PC-3 (cell line): Measurements from ENCODE around the gene CCDC178. TPM values are rescaled to one million over a fixed set of nuclear protein-coding genes. Genes with fewer than 3 reads are reported as not detected.

Experiments
- ATAC-seq: fragments of 200-7000 bp; cut with Tn5 transposase; 2 replicates; pipeline ENCODE4 v1.9.1; 2020; ENCODE audit warnings: mild to moderate bottlenecking, moderate library complexity
- BruUV-seq: library from RNA; stranded (reverse); fragments of 400-500 nt; replicated peaks from 2 replicates; lab custom pipeline; 2021; lab: Mats Ljungman, UMichigan
- CTCF ChIA-PET: fragments of 300-600 bp; sonication (Branson Sonifier 250); formaldehyde crosslinking; loops from one replicate; lab custom pipeline; 2022; ENCODE audit warnings: antibody characterized with exemption; lab: Charles Lee
- POLR2A ChIA-PET: fragments of 300-600 bp; sonication (Branson Sonifier 250); formaldehyde crosslinking; loops from one replicate; lab custom pipeline; 2022; ENCODE audit warnings: antibody characterized with exemption; ENCODE audit not compliant: unreplicated experiment; lab: Charles Lee
- DNase-seq: peaks from one replicate; pipeline ENCODE4 v3.0.0-alpha.2; 2015
- H2AFZ ChIP-seq: fragments of 300-600 bp; sonication (generic); 2 replicates; pipeline ENCODE4 v1.6.0; 2016; ENCODE audit warnings: antibody characterized with exemption, low read length
- H3F3A ChIP-seq: fragments of 300-600 bp; sonication (generic); one replicate; pipeline ENCODE4 v1.6.0; 2017; ENCODE audit warnings: antibody characterized with exemption, low read length, control low read depth, mild to moderate bottlenecking; ENCODE audit not compliant: unreplicated experiment
- H3K27ac ChIP-seq: fragments of 300-600 bp; sonication (generic); 2 replicates; pipeline ENCODE4 v1.5.1; 2016; ENCODE audit warnings: mild to moderate bottlenecking, low read length
- H3K27me3 ChIP-seq: fragments of 300-600 bp; sonication (generic); 2 replicates; pipeline ENCODE4 v1.6.1; 2016; ENCODE audit warnings: low read length, mixed read lengths
- H3K36me3 ChIP-seq: fragments of 300-600 bp; sonication (generic); 2 replicates; pipeline ENCODE4 v1.6.1; 2016; ENCODE audit warnings: low read depth, mixed run types, low read length, mixed read lengths
- H3K4me1 ChIP-seq: fragments of 300-600 bp; sonication (generic); 2 replicates; pipeline ENCODE4 v1.5.1; 2016; ENCODE audit warnings: low read length; ENCODE audit not compliant: insufficient read depth
- H3K4me2 ChIP-seq: fragments of 300-600 bp; sonication (generic); 2 replicates; pipeline ENCODE4 v1.6.0; 2016; ENCODE audit warnings: low read length
- H3K4me3 ChIP-seq: fragments of 300-600 bp; sonication (generic); 2 replicates; pipeline ENCODE4 v1.5.1; 2016; ENCODE audit warnings: mild to moderate bottlenecking, low read length, mixed read lengths
- H3K79me2 ChIP-seq: fragments of 300-600 bp; sonication (generic); 2 replicates; pipeline ENCODE4 v1.6.1; 2017; ENCODE audit warnings: low read length, mixed read lengths
- H3K9ac ChIP-seq: fragments of 300-600 bp; sonication (generic); 2 replicates; pipeline ENCODE4 v1.6.0; 2016; ENCODE audit warnings: mild to moderate bottlenecking, low read length
- H3K9me2 ChIP-seq: fragments of 300-600 bp; sonication (generic); replicated peaks from 2 replicates; pipeline ENCODE4 v1.6.1; 2016; ENCODE audit warnings: mixed run types, low read length, mixed read lengths
- H3K9me3 ChIP-seq: fragments of 300-600 bp; sonication (generic); 2 replicates; pipeline ENCODE4 v1.6.1; 2016; ENCODE audit warnings: low read length, mixed read lengths
- H4K20me1 ChIP-seq: fragments of 300-600 bp; sonication (generic); 2 replicates; pipeline ENCODE4 v1.6.1; 2016; ENCODE audit warnings: low read length, mixed read lengths
- CTCF ChIP-seq: fragments of 300-600 bp; sonication (generic); conservative IDR thresholded peaks from 2 replicates; pipeline ENCODE4 v1.5.1; 2017; ENCODE audit warnings: antibody characterized with exemption, low read depth, mild to moderate bottlenecking, low read length
- EZH2 ChIP-seq: fragments of 300-600 bp; sonication (generic); IDR thresholded peaks from one replicate; pipeline ENCODE4 v1.6.1; 2017; ENCODE audit warnings: antibody characterized with exemption, mild to moderate bottlenecking, low read length; ENCODE audit not compliant: unreplicated experiment
- EZH2phosphoT487 ChIP-seq: fragments of 300-600 bp; sonication (generic); IDR thresholded peaks from 2 replicates; pipeline ENCODE4 v1.6.1; 2018; ENCODE audit warnings: mild to moderate bottlenecking, antibody characterized with exemption, low read length, borderline replicate concordance
- intact Hi-C: fragments of 100-400 bp; cut with micrococcal nuclease; formaldehyde crosslinking; loops from 2 replicates; pipeline ENCODE4 v1.9.0; 2023
- total RNA-seq: library from RNA; depleted of rRNA; stranded (reverse); fragments of >200 nt; gene quantifications from 2 replicates; pipeline ENCODE4 v1.2.3, GENCODE V29; 2014

The CCDC178 gene
- total RNA-seq, 1 experiment from 2014 or later: not detected

GRCh38 chr18:33330711-33331110, 109.8 kb downstream of the CCDC178 start:
- DNase-seq (no peak), ATAC-seq (no peak)
- CTCF ChIA-PET: no interaction called here
- H3K79me2 ChIP-seq: no peaks in the 10 kb centered on the region
- TF ChIP-seq CTCF (no peak), EZH2 (no peak), EZH2phosphoT487 (no peak)
- no peaks in the 10 kb centered on the region for H3F3A ChIP-seq
- H3K27ac ChIP-seq: no peak overlapping the region
- H3K9ac ChIP-seq: no peak overlapping the region
- H3K4me2 ChIP-seq: no peak overlapping the region
- no peaks in the 10 kb centered on the region for H3K4me1 ChIP-seq
- H3K36me3 ChIP-seq: no peaks in the 10 kb centered on the region
- POLR2A ChIA-PET: no interaction called here
- BruUV-seq: no TSS peak
- intact Hi-C loops: no loop called here
- no peak overlapping the region for H2AFZ ChIP-seq
- H4K20me1 ChIP-seq: no peaks in the 10 kb centered on the region
- H3K4me3 ChIP-seq: no peak overlapping the region
- no peaks in the 10 kb centered on the region for H3K9me3 ChIP-seq
- H3K27me3 ChIP-seq: no peaks in the 10 kb centered on the region
- no peaks in the 10 kb centered on the region for H3K9me2 ChIP-seq

GRCh38 chr18:33326975-33327374, 113.5 kb downstream of the CCDC178 start:
- ChIA-PET CTCF (no interaction called here), POLR2A (no interaction called here)
- TF ChIP-seq EZH2 (no peak), CTCF (no peak)
- Histone ChIP-seq H3K27ac (no peak overlapping the region), H4K20me1 (no peaks in the 10 kb centered on the region), H3K9ac (no peak overlapping the region), H3K9me2 (no peaks in the 10 kb centered on the region), H3F3A (no peaks in the 10 kb centered on the region), H3K9me3 (no peaks in the 10 kb centered on the region), H2AFZ (no peak overlapping the region), H3K79me2 (no peaks in the 10 kb centered on the region), H3K4me3 (no peak overlapping the region), H3K4me2 (no peak overlapping the region), H3K36me3 (no peaks in the 10 kb centered on the region), H3K27me3 (no peaks in the 10 kb centered on the region), H3K4me1 (no peaks in the 10 kb centered on the region)
- intact Hi-C loops: no loop called here
- no peak for ATAC-seq
- BruUV-seq: no TSS peak
- DNase-seq: no peak

- H3K9ac ChIP-seq: no peak overlapping the region
- no TSS peak for BruUV-seq
- H3K27me3 ChIP-seq: no peaks in the 10 kb centered on the region
- no peak for ATAC-seq
- TF ChIP-seq CTCF: no peak
- no peak for TF ChIP-seq EZH2phosphoT487
- no peak for TF ChIP-seq EZH2
- no peak overlapping the region for H3K4me3 ChIP-seq
- H3K79me2 ChIP-seq: no peaks in the 10 kb centered on the region
- H3K36me3 ChIP-seq: no peaks in the 10 kb centered on the region
- ChIA-PET POLR2A (no interaction called here), CTCF (no interaction called here)
- H3K27ac ChIP-seq: no peak overlapping the region
- H3K4me1 ChIP-seq: no peaks in the 10 kb centered on the region
- no peaks in the 10 kb centered on the region for H3F3A ChIP-seq
- H2AFZ ChIP-seq: no peak overlapping the region
- no peak for DNase-seq
- no peaks in the 10 kb centered on the region for H3K9me3 ChIP-seq
- intact Hi-C loops: no loop called here
- H4K20me1 ChIP-seq: no peaks in the 10 kb centered on the region
- H3K9me2 ChIP-seq: no peaks in the 10 kb centered on the region
- H3K4me2 ChIP-seq: no peak overlapping the region
Observed at GRCh38 chr18:33317640-33318039, 122.9 kb downstream of the CCDC178 start.
